IPS-18c (cell line): ENCODE measurements around the gene SYT17.
"Not testable (repeated sequence)": the region's sequence is repeated elsewhere in the genome, so short reads cannot be mapped to it uniquely, and the experiment has no call there.

Source experiments
- H3K4me3 ChIP-seq: 2 replicates; pipeline ENCODE4 v1.7.0; 2013; ENCODE audit warnings: low read depth, mild to moderate bottlenecking, low read length, moderate library complexity; ENCODE audit not compliant: insufficient read depth
- H3K9me3 ChIP-seq: one replicate; pipeline ENCODE4 v1.6.1; 2013; ENCODE audit warnings: mild to moderate bottlenecking, low read length, moderate library complexity; ENCODE audit not compliant: control insufficient read depth, insufficient read depth

Gene SYT17

GRCh38 chr16:19185510-19185851, 17.4 kb downstream of the SYT17 start:
- Histone ChIP-seq H3K4me3 (no peak overlapping the region), H3K9me3 (no peaks in the 10 kb centered on the region)

GRCh38 chr16:19186408-19186807, 18.4 kb downstream of the SYT17 start:
- no peak overlapping the region for H3K4me3 ChIP-seq
- H3K9me3 ChIP-seq: no peaks in the 10 kb centered on the region

- not testable (repeated sequence) for H3K4me3 ChIP-seq, H3K9me3 ChIP-seq
Measured at GRCh38 chr16:19187961-19188360, 19.9 kb downstream of the SYT17 start.

- H3K9me3 ChIP-seq: no peaks in the 10 kb centered on the region
- no peak overlapping the region for H3K4me3 ChIP-seq
Measured at GRCh38 chr16:19188406-19188805, 20.4 kb downstream of the SYT17 start.

GRCh38 chr16:19192865-19193264, 24.8 kb downstream of the SYT17 start:
- no peaks in the 10 kb centered on the region for H3K9me3 ChIP-seq
- H3K4me3 ChIP-seq: no peak overlapping the region

- H3K4me3 ChIP-seq: no peak overlapping the region
Measured at GRCh38 chr16:19196871-19197270, 28.8 kb downstream of the SYT17 start.

GRCh38 chr16:19203374-19203966, 35.4 kb downstream of the SYT17 start:
- H3K9me3 ChIP-seq: no peaks in the 10 kb centered on the region
- H3K4me3 ChIP-seq: no peak overlapping the region

More at GRCh38 chr16:19196871-19197270, 28.8 kb downstream of the SYT17 start:
- H3K9me3 ChIP-seq: no peaks in the 10 kb centered on the region

- Histone ChIP-seq H3K4me3 (no peak overlapping the region), H3K9me3 (peaks cover 2% of the 10 kb centered on the region)
Measured at GRCh38 chr16:19210280-19210924, 42.4 kb downstream of the SYT17 start.

- Histone ChIP-seq H3K4me3 (no peak overlapping the region), H3K9me3 (peaks cover 2% of the 10 kb centered on the region)
Measured at GRCh38 chr16:19210968-19211367, 42.9 kb downstream of the SYT17 start.

GRCh38 chr16:19212059-19212458, 44.0 kb downstream of the SYT17 start:
- Histone ChIP-seq H3K9me3 (peaks cover 2% of the 10 kb centered on the region), H3K4me3 (no peak overlapping the region)

GRCh38 chr16:19213885-19214284, 45.8 kb downstream of the SYT17 start:
- peaks cover 2% of the 10 kb centered on the region for H3K9me3 ChIP-seq

GRCh38 chr16:19215705-19216104, 47.7 kb downstream of the SYT17 start:
- H3K4me3 ChIP-seq: no peak overlapping the region

More at GRCh38 chr16:19213885-19214284, 45.8 kb downstream of the SYT17 start:
- H3K4me3 ChIP-seq: no peak overlapping the region

GRCh38 chr16:19218581-19218980, 50.5 kb downstream of the SYT17 start:
- Histone ChIP-seq H3K4me3 (no peak overlapping the region), H3K9me3 (peaks cover 2% of the 10 kb centered on the region)

More at GRCh38 chr16:19215705-19216104, 47.7 kb downstream of the SYT17 start:
- H3K9me3 ChIP-seq: peaks cover 2% of the 10 kb centered on the region

- Histone ChIP-seq H3K9me3 (no peaks in the 10 kb centered on the region), H3K4me3 (no peak overlapping the region)
Measured at GRCh38 chr16:19219836-19220235, 51.8 kb downstream of the SYT17 start.

GRCh38 chr16:19223235-19224170, 55.5 kb downstream of the SYT17 start:
- no peak overlapping the region for H3K4me3 ChIP-seq

GRCh38 chr16:19225651-19226050, 57.6 kb downstream of the SYT17 start:
- H3K9me3 ChIP-seq: no peaks in the 10 kb centered on the region
- no peak overlapping the region for H3K4me3 ChIP-seq

More at GRCh38 chr16:19223235-19224170, 55.5 kb downstream of the SYT17 start:
- H3K9me3 ChIP-seq: no peaks in the 10 kb centered on the region

- no peak overlapping the region for H3K4me3 ChIP-seq
- no peaks in the 10 kb centered on the region for H3K9me3 ChIP-seq
Measured at GRCh38 chr16:19227643-19228042, 59.6 kb downstream of the SYT17 start.

GRCh38 chr16:19228052-19228451, 60.0 kb downstream of the SYT17 start:
- no peaks in the 10 kb centered on the region for H3K9me3 ChIP-seq
- H3K4me3 ChIP-seq: no peak overlapping the region
